Articular chondrocyte of knee joint (primary cell): ENCODE results near the gene ABRACL. TPM values are rescaled to one million over a fixed set of nuclear protein-coding genes. Genes with fewer than 3 reads are reported as not detected.

Experiments
- total RNA-seq: library from RNA; depleted of rRNA; stranded (reverse); fragments of >200 nt; gene quantifications from 2 replicates; pipeline ENCODE4 v1.2.3, GENCODE V29; 2012

The ABRACL gene
- total RNA-seq: 46.0 and 50.2 TPM in 2 replicates

GRCh38 chr6:139028658-139029469 is at the start of gene ABRACL:
ABRACL (plus strand) TSS chr6:139028745; CDS start chr6:139034161, 5,416 bp downstream.

GRCh38 chr6:138987643-138988468 is 40.7 kb upstream of the ABRACL start, which contains the start of gene REPS1:
REPS1 (minus strand) TSS chr6:138988253; CDS start chr6:138987682, 571 bp downstream.

Other genes starting within 250 kb of the ABRACL start
- under 0.01 and 0.11 TPM in 2 replicates for gene ECT2L, start 232.7 kb upstream of the ABRACL start, total RNA-seq
- gene REPS1, start 40.5 kb upstream of the ABRACL start, total RNA-seq: 32.3 and 33.1 TPM in 2 replicates
- 36.3 and 41.5 TPM in 2 replicates for gene HECA, start 106.3 kb downstream of the ABRACL start, total RNA-seq